Liver (tissue), 9 donors: ENCODE data around the gene SLC8A1. TPM values are rescaled to one million over a fixed set of nuclear protein-coding genes. Genes with fewer than 3 reads are reported as not detected.

ENCODE experiments used
- DNase-seq: peaks from one replicate; pipeline ENCODE4 v3.0.0-alpha.2; 2017; ENCODE audit warnings: low spot score
- H3K27ac ChIP-seq, 2 donors: one replicate each; pipeline ENCODE4 v1.7.0; 2013; ENCODE audit warnings: inconsistent platforms in 2 of 2, low read length in 2 of 2, control low read depth in 1 of 2, low read depth in 1 of 2, mild to moderate bottlenecking in 1 of 2
- H3K27me3 ChIP-seq, 4 donors: one replicate each; pipeline versions ENCODE4 v1.6.1 to v1.7.0; 2013; ENCODE audit warnings: low read length in 3 of 4, inconsistent platforms in 1 of 4, mild to moderate bottlenecking in 1 of 4, moderate library complexity in 1 of 4; ENCODE audit not compliant: control insufficient read depth in 4 of 4, insufficient read depth in 4 of 4
- H3K36me3 ChIP-seq, 4 donors: one replicate each; pipeline versions ENCODE4 v1.6.1 to v1.7.0; 2013; ENCODE audit warnings: low read length in 3 of 4, mild to moderate bottlenecking in 3 of 4, low read depth in 1 of 4, moderate library complexity in 1 of 4; ENCODE audit not compliant: control insufficient read depth in 4 of 4, insufficient read depth in 3 of 4
- H3K4me1 ChIP-seq, 4 donors: one replicate each; pipeline versions ENCODE4 v1.6.1 to v1.7.0; 2013; ENCODE audit warnings: low read length in 3 of 4, mild to moderate bottlenecking in 3 of 4, moderate library complexity in 1 of 4; ENCODE audit not compliant: control insufficient read depth in 4 of 4, insufficient read depth in 4 of 4
- H3K4me3 ChIP-seq, 3 donors: one replicate each; pipeline versions ENCODE4 v1.6.1 to v1.7.0; 2013; ENCODE audit warnings: low read length in 3 of 3, control low read depth in 1 of 3, low read depth in 1 of 3, mild to moderate bottlenecking in 1 of 3
- H3K9ac ChIP-seq, 2 donors: one replicate each; pipeline ENCODE4 v1.7.0; 2013; ENCODE audit warnings: low read length in 2 of 2, mild to moderate bottlenecking in 2 of 2, moderate library complexity in 2 of 2, control low read depth in 1 of 2, low read depth in 1 of 2
- H3K9me3 ChIP-seq, 4 donors: one replicate each; pipeline versions ENCODE4 v1.6.1 to v1.7.0; 2013; ENCODE audit warnings: low read length in 3 of 4; ENCODE audit not compliant: control insufficient read depth in 4 of 4
- EGR1 ChIP-seq, 2 donors: IDR thresholded peaks; 2 replicates each; pipeline ENCODE4 v1.6.1; 2016 to 2018; ENCODE audit warnings: antibody characterized with exemption in 2 of 2, low read depth in 2 of 2
- FOXA1 ChIP-seq: IDR thresholded peaks from 2 replicates; pipeline ENCODE4 v1.6.1; 2016; ENCODE audit warnings: antibody characterized with exemption
- FOXA2 ChIP-seq: IDR thresholded peaks from 2 replicates; pipeline ENCODE4 v1.6.1; 2016; ENCODE audit warnings: antibody characterized with exemption
- GABPA ChIP-seq, 2 donors: IDR thresholded peaks in 1 of 2; conservative IDR thresholded peaks in 1 of 2; 2 replicates each; pipeline ENCODE4 v1.6.1; 2016; ENCODE audit warnings: antibody characterized with exemption in 2 of 2, mild to moderate bottlenecking in 1 of 2, moderate library complexity in 1 of 2
- HNF4A ChIP-seq, 2 donors: conservative IDR thresholded peaks; 2 replicates each; pipeline ENCODE4 v1.6.1; 2016; ENCODE audit warnings: antibody characterized with exemption in 2 of 2, mild to moderate bottlenecking in 2 of 2
- JUND ChIP-seq, 2 donors: IDR thresholded peaks; 2 replicates each; pipeline ENCODE4 v1.6.1; 2016; ENCODE audit warnings: antibody characterized with exemption in 2 of 2
- NR2F2 ChIP-seq: IDR thresholded peaks from 2 replicates; pipeline ENCODE4 v1.6.1; 2016; ENCODE audit warnings: antibody characterized with exemption
- RAD21 ChIP-seq, 2 donors: IDR thresholded peaks; 2 replicates each; pipeline ENCODE4 v1.6.1; 2016; ENCODE audit warnings: antibody characterized with exemption in 2 of 2, mild to moderate bottlenecking in 2 of 2
- RXRA ChIP-seq, 2 donors: IDR thresholded peaks; 2 replicates each; pipeline ENCODE4 v1.6.1; 2017 to 2018; ENCODE audit warnings: antibody characterized with exemption in 2 of 2, mild to moderate bottlenecking in 1 of 2
- SP1 ChIP-seq: IDR thresholded peaks from 2 replicates; pipeline ENCODE4 v1.6.1; 2018; ENCODE audit warnings: antibody characterized with exemption, mild to moderate bottlenecking
- TAF1 ChIP-seq: conservative IDR thresholded peaks from 2 replicates; pipeline ENCODE4 v1.6.1; 2016; ENCODE audit warnings: antibody characterized with exemption, mild to moderate bottlenecking
- YY1 ChIP-seq: IDR thresholded peaks from 2 replicates; pipeline ENCODE4 v1.6.1; 2016; ENCODE audit warnings: antibody characterized with exemption, mild to moderate bottlenecking
- WGBS: extraction: QIAGEN DNeasy Blood & Tissue Kit; methylation state at CpG from one replicate; pipeline ENCODE4 v1.1.7; 2013; 5-methylcytosine and 5-hydroxymethylcytosine counted together
- polyA plus RNA-seq, 2 donors: library from polyadenylated mRNA; stranded (reverse) in 1 of 2; unstranded in 1 of 2; fragments of 200-250 nt in 1 of 2; fragments of >200 nt in 1 of 2; fragmentation: Nextera tagmentation in 1 of 2; extraction: Ambion mirVana in 1 of 2; gene quantifications; one replicate each; pipeline versions ENCODE4 v1.2.1 to v1.2.3, GENCODE V29; 2013 to 2015
- total RNA-seq, 2 donors: library from RNA; depleted of rRNA; stranded (reverse); fragments of >200 nt; gene quantifications; one replicate each; pipeline ENCODE4 v1.2.3, GENCODE V29; 2014
- TF ChIP-seq, protein P1 (sequence below): IDR thresholded peaks from 2 replicates; pipeline ENCODE4 v1.6.1; 2016; ENCODE audit warnings: antibody characterized with exemption
- TF ChIP-seq, protein P2 (sequence below): fragments of 150-350 bp; IDR thresholded peaks from 2 replicates; pipeline ENCODE4 v1.5.1; 2017; ENCODE audit warnings: improper control_type of control experiment, low read depth, low read length; ENCODE audit not compliant: missing input control
- TF ChIP-seq, protein P3 (sequence below): IDR thresholded peaks from 2 replicates; pipeline ENCODE4 v1.6.1; 2016; ENCODE audit warnings: antibody characterized with exemption
- TF ChIP-seq, protein P4 (sequence below): IDR thresholded peaks from 2 replicates; pipeline ENCODE4 v1.6.1; 2016; ENCODE audit warnings: antibody characterized with exemption
- donor health status: healthy.
- donor health status: healthy.
- donor health status: healthy.
- donor health status: healthy.
- donor health status: healthy.

SLC8A1 gene
- total and polyA plus RNA-seq, 4 donors: 1.2 to 18.5 (median 8.2) TPM

DNA sequence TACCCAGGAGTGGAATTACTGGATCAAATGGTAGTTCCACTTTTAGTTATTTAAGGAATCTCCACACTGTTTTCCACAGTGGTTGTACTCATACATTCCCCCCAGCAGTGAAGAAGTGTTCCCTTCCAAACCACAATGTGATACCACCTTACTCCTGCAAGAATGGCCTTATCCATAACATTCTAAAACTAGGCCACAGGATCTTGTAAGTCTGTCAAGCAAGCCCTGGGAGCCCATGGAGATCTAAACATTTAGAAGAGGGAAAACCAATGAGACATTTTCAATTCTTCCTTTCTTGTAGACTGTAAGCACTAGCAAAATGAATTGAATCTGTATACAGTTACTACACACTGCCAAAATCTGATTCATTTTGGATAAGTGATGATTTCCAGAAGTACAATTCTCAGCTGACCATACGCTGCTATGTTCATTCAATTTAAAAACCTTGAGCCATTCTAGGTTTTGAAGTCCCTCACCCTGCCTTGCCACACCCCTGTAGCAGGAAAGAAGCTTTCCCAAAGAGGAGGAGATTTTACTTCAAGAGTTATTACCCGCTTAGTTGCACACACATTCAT lies 149.1 kb downstream of the SLC8A1 start:
- Histone ChIP-seq H3K4me1 (no peaks in the 10 kb centered on the region), H3K27ac (no peak overlapping the region), H3K36me3 (no peaks in the 10 kb centered on the region), H3K4me3 (no peak overlapping the region), H3K27me3 (no peaks in the 10 kb centered on the region), H3K9me3 (peaks cover 0 to 3% (median 0%) of the 10 kb centered on the region in 4 donors), H3K9ac (no peak overlapping the region)
- DNase-seq: no peak
- 83% methylated on average over 2 of the region's 2 CpGs for WGBS
- TF ChIP-seq TAF1 (no peak), HNF4A (conservative IDR thresholded peaks at IDR 0.05) (no peak), FOXA2 (no peak)
- TF ChIP-seq, protein P1, sequence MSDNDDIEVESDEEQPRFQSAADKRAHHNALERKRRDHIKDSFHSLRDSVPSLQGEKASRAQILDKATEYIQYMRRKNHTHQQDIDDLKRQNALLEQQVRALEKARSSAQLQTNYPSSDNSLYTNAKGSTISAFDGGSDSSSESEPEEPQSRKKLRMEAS: no peak
- TF ChIP-seq, protein P2, sequence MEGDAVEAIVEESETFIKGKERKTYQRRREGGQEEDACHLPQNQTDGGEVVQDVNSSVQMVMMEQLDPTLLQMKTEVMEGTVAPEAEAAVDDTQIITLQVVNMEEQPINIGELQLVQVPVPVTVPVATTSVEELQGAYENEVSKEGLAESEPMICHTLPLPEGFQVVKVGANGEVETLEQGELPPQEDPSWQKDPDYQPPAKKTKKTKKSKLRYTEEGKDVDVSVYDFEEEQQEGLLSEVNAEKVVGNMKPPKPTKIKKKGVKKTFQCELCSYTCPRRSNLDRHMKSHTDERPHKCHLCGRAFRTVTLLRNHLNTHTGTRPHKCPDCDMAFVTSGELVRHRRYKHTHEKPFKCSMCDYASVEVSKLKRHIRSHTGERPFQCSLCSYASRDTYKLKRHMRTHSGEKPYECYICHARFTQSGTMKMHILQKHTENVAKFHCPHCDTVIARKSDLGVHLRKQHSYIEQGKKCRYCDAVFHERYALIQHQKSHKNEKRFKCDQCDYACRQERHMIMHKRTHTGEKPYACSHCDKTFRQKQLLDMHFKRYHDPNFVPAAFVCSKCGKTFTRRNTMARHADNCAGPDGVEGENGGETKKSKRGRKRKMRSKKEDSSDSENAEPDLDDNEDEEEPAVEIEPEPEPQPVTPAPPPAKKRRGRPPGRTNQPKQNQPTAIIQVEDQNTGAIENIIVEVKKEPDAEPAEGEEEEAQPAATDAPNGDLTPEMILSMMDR: no peak
- TF ChIP-seq, protein P3, sequence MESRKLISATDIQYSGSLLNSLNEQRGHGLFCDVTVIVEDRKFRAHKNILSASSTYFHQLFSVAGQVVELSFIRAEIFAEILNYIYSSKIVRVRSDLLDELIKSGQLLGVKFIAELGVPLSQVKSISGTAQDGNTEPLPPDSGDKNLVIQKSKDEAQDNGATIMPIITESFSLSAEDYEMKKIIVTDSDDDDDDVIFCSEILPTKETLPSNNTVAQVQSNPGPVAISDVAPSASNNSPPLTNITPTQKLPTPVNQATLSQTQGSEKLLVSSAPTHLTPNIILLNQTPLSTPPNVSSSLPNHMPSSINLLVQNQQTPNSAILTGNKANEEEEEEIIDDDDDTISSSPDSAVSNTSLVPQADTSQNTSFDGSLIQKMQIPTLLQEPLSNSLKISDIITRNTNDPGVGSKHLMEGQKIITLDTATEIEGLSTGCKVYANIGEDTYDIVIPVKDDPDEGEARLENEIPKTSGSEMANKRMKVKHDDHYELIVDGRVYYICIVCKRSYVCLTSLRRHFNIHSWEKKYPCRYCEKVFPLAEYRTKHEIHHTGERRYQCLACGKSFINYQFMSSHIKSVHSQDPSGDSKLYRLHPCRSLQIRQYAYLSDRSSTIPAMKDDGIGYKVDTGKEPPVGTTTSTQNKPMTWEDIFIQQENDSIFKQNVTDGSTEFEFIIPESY: no peak

DNA sequence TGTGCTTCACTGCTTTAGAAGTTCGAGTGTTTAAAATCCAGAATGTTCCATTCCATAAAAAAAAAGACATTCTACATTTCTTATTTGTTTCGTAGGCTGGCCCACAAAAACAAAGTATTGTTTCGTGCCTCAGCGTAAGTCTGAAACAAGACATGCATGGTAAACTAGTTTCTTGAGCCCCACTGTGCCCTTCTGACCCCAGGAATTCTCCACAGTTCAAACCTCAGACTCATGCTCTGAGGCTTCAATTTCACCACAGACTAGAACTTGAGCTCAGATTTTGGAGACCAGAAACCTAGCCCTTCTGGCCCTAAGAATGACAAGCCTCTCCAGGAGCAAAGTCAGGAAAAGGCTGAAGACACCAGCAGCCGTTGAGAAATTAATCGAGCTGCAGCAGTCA lies 151.5 kb downstream of the SLC8A1 start:
- TF ChIP-seq HNF4A (conservative IDR thresholded peaks at IDR 0.05): no peak
- TF ChIP-seq, protein P1: no peak
- TF ChIP-seq RXRA (IDR thresholded peaks at IDR 0.05): no peak
- no peak overlapping the region for H3K27ac ChIP-seq
- H3K4me3 ChIP-seq: no peak overlapping the region
- H3K4me1 ChIP-seq: no peaks in the 10 kb centered on the region
- no peak for DNase-seq
- no peak overlapping the region for H3K9ac ChIP-seq
- H3K27me3 ChIP-seq: no peaks in the 10 kb centered on the region
- H3K9me3 ChIP-seq: peaks cover 0 to 3% (median 0%) of the 10 kb centered on the region in 4 donors
- 65% methylated on average over 6 of the region's 6 CpGs for WGBS
- no peaks in the 10 kb centered on the region for H3K36me3 ChIP-seq

DNA sequence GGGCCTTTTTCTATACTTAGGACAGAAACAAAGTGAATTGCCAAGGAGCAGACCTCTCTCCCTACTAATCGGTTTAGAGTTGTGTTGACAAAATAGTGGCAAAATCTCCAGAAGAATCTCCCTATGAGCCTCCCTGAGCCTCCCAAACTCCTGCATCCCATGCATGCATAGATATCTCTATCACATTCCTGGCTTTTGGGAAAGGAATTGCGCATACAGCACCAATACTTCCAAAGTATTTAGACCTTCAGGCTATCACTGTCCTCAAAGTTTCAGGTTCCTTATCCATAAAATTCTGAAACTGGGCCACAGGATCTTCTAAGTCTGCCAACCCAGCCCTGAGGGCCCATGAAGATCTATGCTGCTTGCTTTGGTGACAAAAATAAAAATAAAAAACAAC lies 152.1 kb downstream of the SLC8A1 start:
- Histone ChIP-seq H3K4me3 (no peak overlapping the region), H3K36me3 (no peaks in the 10 kb centered on the region), H3K27me3 (no peaks in the 10 kb centered on the region), H3K9ac (no peak overlapping the region), H3K27ac (no peak overlapping the region), H3K9me3 (peaks cover 0 to 3% (median 0%) of the 10 kb centered on the region in 4 donors), H3K4me1 (no peaks in the 10 kb centered on the region)
- DNase-seq: no peak
- WGBS: 79% methylated on average over 2 of the region's 2 CpGs
- TF ChIP-seq GABPA (IDR thresholded peaks at IDR 0.05 in 1 of 2, conservative IDR thresholded peaks at IDR 0.05 in 1 of 2) (no peak), HNF4A (conservative IDR thresholded peaks at IDR 0.05) (no peak), JUND (IDR thresholded peaks at IDR 0.05) (no peak), FOXA2 (no peak), TAF1 (no peak), EGR1 (IDR thresholded peaks at IDR 0.05; ENCODE audit: low read depth in 2 of 2) (no peak), RXRA (IDR thresholded peaks at IDR 0.05) (no peak), SP1 (no peak), FOXA1 (no peak), RAD21 (IDR thresholded peaks at IDR 0.05) (no peak), YY1 (no peak), NR2F2 (no peak)
- TF ChIP-seq, protein P3: no peak
- TF ChIP-seq, protein P4, sequence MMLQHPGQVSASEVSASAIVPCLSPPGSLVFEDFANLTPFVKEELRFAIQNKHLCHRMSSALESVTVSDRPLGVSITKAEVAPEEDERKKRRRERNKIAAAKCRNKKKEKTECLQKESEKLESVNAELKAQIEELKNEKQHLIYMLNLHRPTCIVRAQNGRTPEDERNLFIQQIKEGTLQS: no peak
- TF ChIP-seq, protein P2: no peak
- TF ChIP-seq, protein P1: no peak
